ENCODE data around the gene UGCG. TPM values are rescaled to one million over a fixed set of nuclear protein-coding genes. Genes with fewer than 3 reads are reported as not detected.
"Not testable (repeated sequence)": the region's sequence is repeated elsewhere in the genome, so short reads cannot be mapped to it uniquely, and the experiment has no call there.

The UGCG gene
- polyA plus RNA-seq, 4 donors, result 11.6 to 68.3 (median 20.4) TPM

- DNase-seq; H3K9me3 ChIP-seq (ENCODE audit: control insufficient read depth in 2 of 2, insufficient read depth in 1 of 2, low read depth in 1 of 2, low read length in 1 of 2); H3K27ac ChIP-seq (ENCODE audit: low read depth in 1 of 3, low read length in 2 of 3); FAIRE-seq; H3K27me3 ChIP-seq (ENCODE audit: control insufficient read depth in 3 of 3, insufficient read depth in 3 of 3, low read length in 3 of 3); H3K36me3 ChIP-seq (ENCODE audit: control insufficient read depth in 3 of 3, insufficient read depth in 2 of 3, low read depth in 1 of 3, low read length in 3 of 3); H3K4me3 ChIP-seq (ENCODE audit: low read depth in 1 of 3, low read length in 3 of 3): not testable (repeated sequence)
- H3K4me1 ChIP-seq (ENCODE audit: control insufficient read depth in 3 of 3, insufficient read depth in 2 of 3, low read depth in 1 of 3, low read length in 2 of 3), result peaks cover 0 to 24% (median 0%) of the 10 kb centered on the region in 3 donors
- 92 to 97% (median 93%) methylated on average over 3 of the region's 3 CpGs for WGBS, 3 donors
Observed at GRCh38 chr9:111875691-111876090, 20.9 kb upstream of the UGCG start.

GRCh38 chr9:111876179-111876578 is 20.4 kb upstream of the UGCG start:
- WGBS, 3 donors, result 93 to 95% (median 93%) methylated on average over 5 of the region's 5 CpGs
- Histone ChIP-seq H3K4me1 (ENCODE audit: control insufficient read depth in 3 of 3, insufficient read depth in 2 of 3, low read depth in 1 of 3, low read length in 2 of 3) (peaks cover 0 to 22% (median 0%) of the 10 kb centered on the region in 3 donors), H3K36me3 (ENCODE audit: control insufficient read depth in 3 of 3, insufficient read depth in 2 of 3, low read depth in 1 of 3, low read length in 3 of 3) (no peaks in the 10 kb centered on the region), H3K9me3 (ENCODE audit: control insufficient read depth in 2 of 2, insufficient read depth in 1 of 2, low read depth in 1 of 2, low read length in 1 of 2) (no peaks in the 10 kb centered on the region), H3K27me3 (ENCODE audit: control insufficient read depth in 3 of 3, insufficient read depth in 3 of 3, low read length in 3 of 3) (no peaks in the 10 kb centered on the region), H3K4me3 (ENCODE audit: low read depth in 1 of 3, low read length in 3 of 3) (no peak overlapping the region), H3K27ac (ENCODE audit: low read depth in 1 of 3, low read length in 2 of 3) (no peak overlapping the region)
- no peak for DNase-seq
- FAIRE-seq, result no peak

- FAIRE-seq (no peak), DNase-seq (peak in 1 of 2 donors; percentile 43)
- Histone ChIP-seq H3K4me3 (ENCODE audit: low read depth in 1 of 3, low read length in 3 of 3) (no peak overlapping the region), H3K27ac (ENCODE audit: low read depth in 1 of 3, low read length in 2 of 3) (no peak overlapping the region), H3K9me3 (ENCODE audit: control insufficient read depth in 2 of 2, insufficient read depth in 1 of 2, low read depth in 1 of 2, low read length in 1 of 2) (no peaks in the 10 kb centered on the region), H3K36me3 (ENCODE audit: control insufficient read depth in 3 of 3, insufficient read depth in 2 of 3, low read depth in 1 of 3, low read length in 3 of 3) (no peaks in the 10 kb centered on the region), H3K4me1 (ENCODE audit: control insufficient read depth in 3 of 3, insufficient read depth in 2 of 3, low read depth in 1 of 3, low read length in 2 of 3) (peaks cover 0 to 13% (median 0%) of the 10 kb centered on the region in 3 donors), H3K27me3 (ENCODE audit: control insufficient read depth in 3 of 3, insufficient read depth in 3 of 3, low read length in 3 of 3) (no peaks in the 10 kb centered on the region)
- 47 to 72% (median 63%) methylated on average over 2 of the region's 2 CpGs for WGBS, 3 donors
Observed at GRCh38 chr9:111877420-111877819, 19.2 kb upstream of the UGCG start.

GRCh38 chr9:111878946-111879345 is 17.7 kb upstream of the UGCG start:
- H3K4me1 ChIP-seq (ENCODE audit: control insufficient read depth in 3 of 3, insufficient read depth in 2 of 3, low read depth in 1 of 3, low read length in 2 of 3), result peaks cover 0 to 13% (median 0%) of the 10 kb centered on the region in 3 donors
- H3K27ac ChIP-seq (ENCODE audit: low read depth in 1 of 3, low read length in 2 of 3), result no peak overlapping the region
- H3K27me3 ChIP-seq (ENCODE audit: control insufficient read depth in 3 of 3, insufficient read depth in 3 of 3, low read length in 3 of 3), result no peaks in the 10 kb centered on the region
- 71 to 94% (median 81%) methylated on average over 3 of the region's 3 CpGs for WGBS, 3 donors
- DNase-seq (no peak), FAIRE-seq (no peak)
- no peaks in the 10 kb centered on the region for H3K9me3 ChIP-seq (ENCODE audit: control insufficient read depth in 2 of 2, insufficient read depth in 1 of 2, low read depth in 1 of 2, low read length in 1 of 2)
- H3K36me3 ChIP-seq (ENCODE audit: control insufficient read depth in 3 of 3, insufficient read depth in 2 of 3, low read depth in 1 of 3, low read length in 3 of 3), result no peaks in the 10 kb centered on the region
- no peak overlapping the region for H3K4me3 ChIP-seq (ENCODE audit: low read depth in 1 of 3, low read length in 3 of 3)

GRCh38 chr9:111886983-111887718 is 9.5 kb upstream of the UGCG start:
- FAIRE-seq, result no peak
- no peak overlapping the region for H3K4me3 ChIP-seq (ENCODE audit: low read depth in 1 of 3, low read length in 3 of 3)
- DNase-seq, result no peak
- no peak overlapping the region for H3K27ac ChIP-seq (ENCODE audit: low read depth in 1 of 3, low read length in 2 of 3)
- no peaks in the 10 kb centered on the region for H3K27me3 ChIP-seq (ENCODE audit: control insufficient read depth in 3 of 3, insufficient read depth in 3 of 3, low read length in 3 of 3)
- H3K36me3 ChIP-seq (ENCODE audit: control insufficient read depth in 3 of 3, insufficient read depth in 2 of 3, low read depth in 1 of 3, low read length in 3 of 3), result no peaks in the 10 kb centered on the region
- 85 to 95% (median 90%) methylated on average over 19 of the region's 19 CpGs for WGBS, 3 donors
- H3K9me3 ChIP-seq (ENCODE audit: control insufficient read depth in 2 of 2, insufficient read depth in 1 of 2, low read depth in 1 of 2, low read length in 1 of 2), result peaks cover 0 to 5% of the 10 kb centered on the region in 2 donors
- H3K4me1 ChIP-seq (ENCODE audit: control insufficient read depth in 3 of 3, insufficient read depth in 2 of 3, low read depth in 1 of 3, low read length in 2 of 3), result peaks cover 0 to 17% (median 2%) of the 10 kb centered on the region in 3 donors

- no peaks in the 10 kb centered on the region for H3K36me3 ChIP-seq (ENCODE audit: control insufficient read depth in 3 of 3, insufficient read depth in 2 of 3, low read depth in 1 of 3, low read length in 3 of 3)
- no peak overlapping the region for H3K4me3 ChIP-seq (ENCODE audit: low read depth in 1 of 3, low read length in 3 of 3)
- DNase-seq (peak; percentile 73 to 85), FAIRE-seq (no peak)
- no peaks in the 10 kb centered on the region for H3K27me3 ChIP-seq (ENCODE audit: control insufficient read depth in 3 of 3, insufficient read depth in 3 of 3, low read length in 3 of 3)
- H3K4me1 ChIP-seq (ENCODE audit: control insufficient read depth in 3 of 3, insufficient read depth in 2 of 3, low read depth in 1 of 3, low read length in 2 of 3), result peaks cover 0 to 18% (median 2%) of the 10 kb centered on the region in 3 donors
- H3K9me3 ChIP-seq (ENCODE audit: control insufficient read depth in 2 of 2, insufficient read depth in 1 of 2, low read depth in 1 of 2, low read length in 1 of 2), result peaks cover 0 to 5% of the 10 kb centered on the region in 2 donors
- 19 to 71% (median 45%) methylated on average over 2 of the region's 2 CpGs for WGBS, 3 donors
- H3K27ac ChIP-seq (ENCODE audit: low read depth in 1 of 3, low read length in 2 of 3), result peak overlapping the region in 1 of 3 donors; percentile 64
Observed at GRCh38 chr9:111890334-111890733, 6.3 kb upstream of the UGCG start.

- not testable (repeated sequence) for FAIRE-seq; DNase-seq; H3K9me3 ChIP-seq (ENCODE audit: control insufficient read depth in 2 of 2, insufficient read depth in 1 of 2, low read depth in 1 of 2, low read length in 1 of 2); H3K27me3 ChIP-seq (ENCODE audit: control insufficient read depth in 3 of 3, insufficient read depth in 3 of 3, low read length in 3 of 3); H3K36me3 ChIP-seq (ENCODE audit: control insufficient read depth in 3 of 3, insufficient read depth in 2 of 3, low read depth in 1 of 3, low read length in 3 of 3); H3K4me3 ChIP-seq (ENCODE audit: low read depth in 1 of 3, low read length in 3 of 3)
- peaks cover 0 to 18% (median 2%) of the 10 kb centered on the region in 3 donors for H3K4me1 ChIP-seq (ENCODE audit: control insufficient read depth in 3 of 3, insufficient read depth in 2 of 3, low read depth in 1 of 3, low read length in 2 of 3)
- WGBS, 3 donors, result 89 to 94% (median 90%) methylated on average over 1 to 3 of the region's 3 CpGs
- peak overlapping the region in 1 of 3 donors; percentile 25 for H3K27ac ChIP-seq (ENCODE audit: low read depth in 1 of 3, low read length in 2 of 3)
Observed at GRCh38 chr9:111890867-111891266, 5.7 kb upstream of the UGCG start.

- H3K4me1 ChIP-seq (ENCODE audit: control insufficient read depth in 3 of 3, insufficient read depth in 2 of 3, low read depth in 1 of 3, low read length in 2 of 3), result peaks cover 0 to 18% (median 2%) of the 10 kb centered on the region in 3 donors
- H3K9me3 ChIP-seq (ENCODE audit: control insufficient read depth in 2 of 2, insufficient read depth in 1 of 2, low read depth in 1 of 2, low read length in 1 of 2), result peaks cover 0 to 5% of the 10 kb centered on the region in 2 donors
- peak; percentile 75 to 76 for DNase-seq
- H3K4me3 ChIP-seq (ENCODE audit: low read depth in 1 of 3, low read length in 3 of 3), result no peak overlapping the region
- H3K36me3 ChIP-seq (ENCODE audit: control insufficient read depth in 3 of 3, insufficient read depth in 2 of 3, low read depth in 1 of 3, low read length in 3 of 3), result no peaks in the 10 kb centered on the region
- WGBS, 3 donors, result 18 to 68% (median 53%) methylated on average over 11 of the region's 11 CpGs
- H3K27ac ChIP-seq (ENCODE audit: low read depth in 1 of 3, low read length in 2 of 3), result peak overlapping the region in 2 of 3 donors; percentile 34 to 54
- H3K27me3 ChIP-seq (ENCODE audit: control insufficient read depth in 3 of 3, insufficient read depth in 3 of 3, low read length in 3 of 3), result no peaks in the 10 kb centered on the region
- no peak for FAIRE-seq
Observed at GRCh38 chr9:111891910-111892499, 4.6 kb upstream of the UGCG start.

Data from small intestine (tissue), 7 donors.